ENCODE measurements around the gene MAN2B1.

DNA sequence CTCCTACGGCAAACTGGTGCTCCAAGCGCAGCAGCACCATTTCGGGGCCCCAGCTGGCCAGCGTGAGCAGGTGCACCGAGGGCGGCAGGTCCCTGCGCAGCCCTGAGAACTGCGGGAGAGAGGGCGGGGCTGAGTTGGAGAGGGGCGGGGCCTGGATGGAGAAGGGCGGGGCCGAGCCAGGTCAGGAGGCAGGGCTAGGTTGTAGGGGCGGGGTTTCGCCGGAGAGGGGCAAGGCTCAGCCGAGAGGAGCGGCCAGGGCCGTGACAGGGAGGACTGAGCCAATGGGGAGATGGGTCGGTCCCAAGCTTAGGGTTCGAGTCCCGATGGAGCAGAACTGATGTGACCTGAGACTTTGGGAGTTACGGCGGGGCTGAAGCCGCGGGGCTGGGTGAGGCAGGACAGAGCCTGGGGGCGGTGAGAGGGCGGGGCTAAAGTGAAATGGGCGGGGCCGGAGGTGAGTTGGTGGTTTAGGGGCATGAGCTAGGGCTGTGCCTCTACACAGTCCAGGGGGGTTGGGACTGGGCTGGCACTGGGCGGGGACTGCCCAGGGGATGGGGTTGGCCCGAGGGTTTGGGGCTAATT lies 19.0 kb downstream of the MAN2B1 start:
- no peak for TF ChIP-seq POLR2A (IDR thresholded peaks at IDR 0.05; ENCODE audit: low read length)
- no peak for TF ChIP-seq TP53 (CRISPR knock-in tag; IDR thresholded peaks at IDR 0.05)
- no peak for TF ChIP-seq CTCF (IDR thresholded peaks at IDR 0.05)
- TF ChIP-seq HDAC2 (IDR thresholded peaks at IDR 0.05), result no peak
- TF ChIP-seq USF2 (IDR thresholded peaks at IDR 0.05), result no peak
- TF ChIP-seq, protein P1, sequence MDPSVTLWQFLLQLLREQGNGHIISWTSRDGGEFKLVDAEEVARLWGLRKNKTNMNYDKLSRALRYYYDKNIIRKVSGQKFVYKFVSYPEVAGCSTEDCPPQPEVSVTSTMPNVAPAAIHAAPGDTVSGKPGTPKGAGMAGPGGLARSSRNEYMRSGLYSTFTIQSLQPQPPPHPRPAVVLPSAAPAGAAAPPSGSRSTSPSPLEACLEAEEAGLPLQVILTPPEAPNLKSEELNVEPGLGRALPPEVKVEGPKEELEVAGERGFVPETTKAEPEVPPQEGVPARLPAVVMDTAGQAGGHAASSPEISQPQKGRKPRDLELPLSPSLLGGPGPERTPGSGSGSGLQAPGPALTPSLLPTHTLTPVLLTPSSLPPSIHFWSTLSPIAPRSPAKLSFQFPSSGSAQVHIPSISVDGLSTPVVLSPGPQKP (IDR thresholded peaks at IDR 0.05; ENCODE audit: low read depth, low read length), result no peak
- TF ChIP-seq REST (IDR thresholded peaks at IDR 0.05), result no peak

Data from A549 (cell line).